GM18951 (cell line): ENCODE data around the gene MAPKAPK2.
"Not testable (repeated sequence)": the region's sequence is repeated elsewhere in the genome, so short reads cannot be mapped to it uniquely, and the experiment has no call there.

Experiments
- POLR2A ChIP-seq: IDR thresholded peaks from 4 replicates; pipeline ENCODE4 v1.6.1; 2011; ENCODE audit warnings: mild to moderate bottlenecking; ENCODE audit not compliant: insufficient read length, insufficient read depth; ENCODE audit errors: extremely low read depth
- in situ Hi-C: fragments of 300-500 bp; cut with MboI; formaldehyde crosslinking; loops from one replicate; pipeline ENCODE4 v1.12.0; 2022; ENCODE audit warnings: low sequenced_read_pairs, mixed read lengths, inconsistent platforms; ENCODE audit not compliant: unreplicated experiment

MAPKAPK2 gene

DNA sequence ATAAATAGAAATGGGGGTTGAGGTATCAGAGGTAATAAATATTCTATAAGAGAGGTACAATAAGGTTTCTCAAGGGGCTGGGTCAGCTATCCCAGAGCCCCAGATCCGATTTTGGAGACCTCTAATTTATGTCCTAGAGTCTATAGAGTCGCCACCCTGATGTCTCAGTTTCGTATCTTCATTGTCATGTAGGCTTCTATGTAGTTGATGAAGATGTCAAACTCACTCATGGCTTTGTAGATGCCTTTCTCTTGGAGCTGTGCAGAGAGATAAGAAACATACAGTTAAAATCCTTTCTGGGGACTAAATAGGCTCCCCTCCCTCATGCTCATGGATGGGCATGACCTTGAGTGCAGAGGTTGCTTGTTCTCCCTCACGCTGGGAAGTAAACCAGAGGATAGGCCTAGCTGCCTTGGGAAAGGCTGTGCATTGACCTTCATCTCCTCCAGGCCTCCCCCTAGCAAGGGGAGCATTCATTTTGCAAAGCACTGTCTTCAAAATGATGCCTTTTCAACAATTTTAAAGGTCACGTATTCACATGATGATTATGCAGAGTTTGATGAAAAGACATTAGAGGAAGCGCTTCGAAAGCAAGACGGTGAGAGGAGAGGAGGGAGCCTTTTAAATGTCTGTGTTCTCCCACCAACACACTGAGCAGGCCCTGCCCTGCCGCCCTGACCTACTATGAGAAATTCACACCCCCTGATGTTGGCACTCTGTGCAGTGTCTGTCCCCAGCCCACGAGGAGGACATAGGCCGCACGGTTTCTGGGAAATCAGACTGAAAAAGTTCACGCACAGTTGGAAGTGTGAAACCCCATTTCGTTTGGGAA, 84.0 kb downstream of the MAPKAPK2 start:
- TF ChIP-seq POLR2A = no peak
- in situ Hi-C loops = no loop called here

DNA sequence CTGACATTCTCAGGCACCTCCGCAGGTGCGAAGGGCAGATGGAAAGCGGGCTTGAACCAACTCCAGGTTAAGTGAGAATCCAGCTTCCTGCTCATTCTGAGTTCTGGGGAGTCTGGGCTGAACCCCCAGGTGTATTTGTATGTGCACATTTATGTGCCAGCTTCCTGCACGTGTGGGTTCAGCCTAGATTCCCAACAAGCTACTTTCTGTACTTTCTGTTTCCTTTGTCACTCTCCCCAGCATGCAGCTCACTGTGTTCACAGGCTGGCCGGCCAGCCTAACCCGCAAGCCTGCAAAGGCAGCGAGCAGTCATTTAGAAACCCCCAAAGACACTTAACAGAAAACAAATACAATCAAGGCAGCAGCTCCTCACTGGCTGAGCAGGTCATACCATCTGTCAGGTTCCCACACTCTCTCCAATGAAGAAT, 84.6 kb downstream of the MAPKAPK2 start:
- TF ChIP-seq POLR2A = peak; percentile 41
- in situ Hi-C loops = no loop called here

DNA sequence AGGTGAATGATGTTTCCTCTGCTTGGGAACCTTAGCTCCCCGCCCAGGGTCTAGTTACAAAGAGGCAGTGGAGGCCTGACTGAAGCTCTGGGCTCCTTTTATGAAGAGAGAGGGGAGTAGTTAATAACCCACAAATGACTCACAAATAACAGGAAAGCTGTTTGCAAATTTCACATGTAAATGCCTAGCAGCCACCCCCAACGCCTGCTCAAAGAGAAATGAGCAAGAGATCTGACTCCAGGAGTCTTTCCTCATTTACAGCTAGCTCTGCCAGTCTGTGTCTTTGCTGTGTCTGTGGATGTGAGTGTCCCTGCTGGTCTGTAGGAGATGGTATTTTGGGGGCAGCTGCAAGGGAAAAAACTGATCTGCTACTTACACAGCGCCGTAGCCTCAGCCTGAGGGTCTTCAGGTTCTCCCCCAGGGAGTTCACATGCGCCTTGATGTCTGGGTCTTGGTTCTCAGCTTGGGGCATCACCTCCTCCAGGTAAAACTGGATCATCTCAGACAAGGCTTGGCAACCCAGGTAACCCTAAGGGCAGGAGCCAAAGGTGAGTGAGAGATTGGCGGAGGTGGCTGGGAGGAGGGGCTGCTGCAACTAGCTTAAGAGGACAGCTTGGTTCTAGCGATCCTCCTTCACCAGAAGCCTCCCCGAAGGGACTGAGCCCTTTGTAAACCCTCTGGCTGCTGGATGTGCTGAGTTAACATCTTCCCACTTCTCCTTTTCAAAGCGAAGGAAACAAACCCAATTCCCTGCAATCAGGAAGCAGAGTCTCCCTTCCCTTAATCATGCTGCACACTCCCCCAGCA, 86.0 kb downstream of the MAPKAPK2 start, which contains the start of gene IL19:
Gene IL19, plus strand, starts transcription at position 243 of the 807 bp plus-strand sequence. CDS start 65,890 bp downstream, outside the sequence.
- peak; percentile 76 for TF ChIP-seq POLR2A
- in situ Hi-C loops = no loop called here

GRCh38 chr1:206771338-206771692, 86.6 kb downstream of the MAPKAPK2 start:
- no peak for TF ChIP-seq POLR2A
- in situ Hi-C loops = no loop called here

DNA sequence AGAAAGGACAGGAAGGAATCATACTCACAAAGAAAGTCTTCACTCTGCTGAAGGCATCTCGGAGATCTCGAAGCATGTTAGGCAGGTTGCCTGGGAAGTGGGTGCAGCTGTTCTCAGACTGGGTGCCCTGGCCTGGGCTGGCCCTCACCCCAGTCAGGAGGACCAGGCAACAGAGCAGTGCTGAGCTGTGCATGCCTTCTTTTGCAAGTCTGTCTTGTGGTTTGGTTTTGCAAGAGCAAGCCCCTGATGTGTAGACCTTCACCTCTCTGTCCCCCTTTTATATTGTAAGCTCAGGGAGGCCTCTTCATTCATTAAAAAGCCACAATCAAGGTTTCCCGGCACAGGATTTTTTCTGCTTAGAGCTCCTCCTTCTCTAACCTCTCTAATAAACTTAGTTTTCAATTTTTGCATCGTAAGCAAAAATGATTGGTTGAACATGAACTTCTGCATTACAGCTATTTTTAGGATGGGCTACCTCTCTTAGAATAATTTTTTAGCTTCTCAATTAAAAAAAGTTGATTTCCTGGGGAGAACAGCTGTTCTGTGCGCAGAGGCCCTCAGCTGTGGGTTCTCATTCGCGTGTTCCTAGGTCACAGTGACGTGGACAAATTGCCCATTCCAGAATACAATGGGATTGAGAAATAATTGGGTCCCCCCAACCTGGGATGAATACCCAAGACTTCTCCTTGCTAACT, 87.7 kb downstream of the MAPKAPK2 start, which contains the start of gene IL10:
Gene IL10, minus strand, starts transcription at position 252 of the 695 bp plus-strand sequence. Its CDS starts 59 bp downstream, at position 193.
- in situ Hi-C loops = no loop called here
- TF ChIP-seq POLR2A = peak; percentile 47

GRCh38 chr1:206774093-206774492, 89.4 kb downstream of the MAPKAPK2 start:
- no peak for TF ChIP-seq POLR2A
- in situ Hi-C loops = no loop called here

DNA sequence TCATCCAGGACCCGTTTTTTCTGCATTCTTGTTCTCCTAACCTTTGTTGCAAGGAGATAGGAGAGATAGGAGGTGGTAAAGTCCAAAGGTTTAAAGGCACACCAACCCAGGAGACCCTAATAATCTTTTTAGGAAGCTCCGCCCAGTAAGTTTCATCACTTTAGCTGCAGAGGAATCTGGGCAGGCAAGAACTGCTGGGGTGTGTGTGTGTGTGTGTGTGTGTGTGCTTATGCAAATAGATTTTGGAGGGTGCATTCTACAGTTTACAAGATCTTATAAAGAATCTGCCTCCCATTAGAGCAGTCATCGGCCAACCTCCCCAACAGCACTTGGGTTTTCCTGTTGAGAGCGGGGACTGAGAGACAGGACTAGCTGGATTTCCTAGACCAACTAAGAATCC, 91.5 kb downstream of the MAPKAPK2 start:
- TF ChIP-seq POLR2A = no peak
- in situ Hi-C loops = no loop called here

DNA sequence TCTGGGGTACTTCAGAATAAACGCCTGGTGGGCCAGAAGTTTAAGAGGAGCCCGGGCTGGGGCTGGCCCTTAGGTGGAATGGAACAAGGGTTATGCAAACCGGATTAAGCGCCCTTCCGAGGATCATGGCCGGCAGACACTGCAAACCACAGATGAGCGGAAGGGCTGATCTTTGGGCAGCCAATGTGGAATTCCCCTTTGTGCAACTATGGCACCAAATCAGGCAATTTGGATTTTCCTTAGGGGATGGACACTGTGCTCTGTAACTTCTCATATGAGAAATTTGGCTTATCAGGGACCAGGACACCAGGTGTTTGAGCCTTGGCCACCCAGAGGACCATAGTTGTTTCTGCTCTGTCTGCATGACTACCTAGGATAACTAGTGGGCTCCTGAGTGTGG, 93.3 kb downstream of the MAPKAPK2 start:
- no peak for TF ChIP-seq POLR2A
- in situ Hi-C loops = no loop called here

DNA sequence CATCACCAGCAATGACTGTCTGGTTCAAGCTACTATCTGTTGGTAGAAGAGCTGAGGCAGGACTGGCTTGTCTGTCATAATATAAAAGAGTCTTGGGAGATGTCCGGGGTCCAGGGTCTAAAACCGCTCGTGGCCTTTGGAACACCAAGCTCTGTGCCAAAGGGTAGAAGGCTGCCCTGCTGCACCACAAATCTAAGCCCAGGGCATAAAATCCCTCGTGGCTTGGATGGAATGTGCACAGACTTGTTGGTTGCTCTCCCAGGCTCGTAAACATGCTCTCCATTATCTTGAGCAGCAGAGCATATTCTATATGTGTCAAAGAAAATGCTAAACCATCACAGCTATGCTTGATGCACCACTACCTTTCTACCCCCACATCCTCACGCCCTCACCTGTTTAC, 94.2 kb downstream of the MAPKAPK2 start:
- in situ Hi-C loops = not testable (repeated sequence)

- in situ Hi-C loops = no loop called here
- no peak for TF ChIP-seq POLR2A
Observed at GRCh38 chr1:206779638-206780037, 94.9 kb downstream of the MAPKAPK2 start.

- in situ Hi-C loops = no loop called here
- TF ChIP-seq POLR2A = no peak
Observed at GRCh38 chr1:206782448-206782847, 97.7 kb downstream of the MAPKAPK2 start.

DNA sequence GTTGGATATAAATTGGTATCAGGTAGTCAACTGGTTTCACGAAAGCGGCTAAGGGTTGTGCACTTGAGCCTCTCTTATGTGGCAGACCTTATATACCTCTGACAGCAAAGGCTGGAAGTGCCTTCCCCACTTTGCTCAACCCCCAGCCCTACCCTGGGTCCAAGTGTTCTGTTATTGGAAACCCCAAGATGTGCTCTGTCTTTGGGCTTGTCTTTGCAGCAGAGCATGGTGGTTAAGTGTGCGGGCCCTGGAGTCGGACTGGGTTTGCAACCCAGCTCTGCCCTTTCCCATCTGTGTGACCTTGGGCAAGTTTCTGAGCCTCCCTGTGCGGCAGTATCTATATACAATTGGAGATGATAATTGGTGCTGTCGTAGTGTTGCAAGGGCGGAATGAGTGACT, 98.8 kb downstream of the MAPKAPK2 start:
- TF ChIP-seq POLR2A = no peak
- in situ Hi-C loops = no loop called here
